ENCODE data around the gene SCAMP5. TPM values are rescaled to one million over a fixed set of nuclear protein-coding genes. Genes with fewer than 3 reads are reported as not detected.

SCAMP5 gene
- total and polyA plus RNA-seq, 2 of the 13 experiments (the other 11 are each of a cell fraction or from before 2014, with no cell fraction given) = 34.3 to 49.0 TPM

- TF ChIP-seq ZNF512 (CRISPR knock-in tag; IDR thresholded peaks at IDR 0.05) (no peak), FOXA3 (CRISPR knock-in tag; IDR thresholded peaks at IDR 0.05) (peak; percentile 47), ZNF441 (CRISPR knock-in tag; IDR thresholded peaks at IDR 0.05; ENCODE audit: borderline replicate concordance) (peak; percentile 52; the same call in 1 of the 2 replicates), ATF1 (CRISPR knock-in tag; IDR thresholded peaks at IDR 0.05) (no peak; the same call in 1 of the 2 replicates), NKX3-1 (CRISPR knock-in tag; IDR thresholded peaks at IDR 0.05) (0 out of 2 replicates have a peak, but pooled peaks have one; percentile 44), NFIB (CRISPR knock-in tag; IDR thresholded peaks at IDR 0.05; ENCODE audit: borderline replicate concordance) (no peak), ZNF879 (CRISPR knock-in tag; IDR thresholded peaks at IDR 0.05) (peak; percentile 46; the same call in 1 of the 2 replicates), MAZ (IDR thresholded peaks at IDR 0.05; ENCODE audit: borderline replicate concordance, low read depth, low read length) (0 out of 2 replicates have a peak, but pooled peaks have one; percentile 62), MAZ (CRISPR knock-in tag; IDR thresholded peaks at IDR 0.05; ENCODE audit: low read depth) (no peak), TEAD3 (CRISPR knock-in tag; optimal IDR thresholded peaks at IDR 0.05; ENCODE audit: borderline replicate concordance) (peak; percentile 89), NR2F6 (IDR thresholded peaks at IDR 0.05) (no peak), NR2F6 (CRISPR knock-in tag; IDR thresholded peaks at IDR 0.05) (peak; percentile 13; the same call in 1 of the 2 replicates), ZNF205 (CRISPR knock-in tag; IDR thresholded peaks at IDR 0.05) (peak; percentile 60; the same call in 1 of the 2 replicates), KDM2A (CRISPR knock-in tag; IDR thresholded peaks at IDR 0.05; ENCODE audit: borderline replicate concordance, low read depth) (peak; percentile 91; the same call in 1 of the 2 replicates), AGO2 (optimal IDR thresholded peaks at IDR 0.05; ENCODE audit: low read depth, low read length) (peak; percentile 84), ZNF143 (CRISPR knock-in tag; IDR thresholded peaks at IDR 0.05) (peak; percentile 96), ZNF350 (CRISPR knock-in tag; IDR thresholded peaks at IDR 0.05; ENCODE audit: borderline replicate concordance, low read depth) (peak; percentile 88; the same call in 1 of the 2 replicates), TGIF2 (CRISPR knock-in tag; IDR thresholded peaks at IDR 0.05) (no peak), IKZF4 (CRISPR knock-in tag; IDR thresholded peaks at IDR 0.05; ENCODE audit: borderline replicate concordance, low read depth, not compliant biosample characterization) (peak; percentile 50), GATAD1 (CRISPR knock-in tag; IDR thresholded peaks at IDR 0.05) (peak; percentile 88), ESRRA (CRISPR knock-in tag; IDR thresholded peaks at IDR 0.05; ENCODE audit: low read depth) (0 out of 2 replicates have a peak, but pooled peaks have one; percentile 31), ZNF563 (CRISPR knock-in tag; IDR thresholded peaks at IDR 0.05) (0 out of 2 replicates have a peak, but pooled peaks have one; percentile 53), ZNF883 (CRISPR knock-in tag; IDR thresholded peaks at IDR 0.05; ENCODE audit: not compliant biosample characterization) (peak; percentile 88), ZNF274 (CRISPR knock-in tag; IDR thresholded peaks at IDR 0.05) (peak; percentile 68; the same call in 1 of the 2 replicates), CREB1 (IDR thresholded peaks at IDR 0.05) (peak; percentile 38; the same call in 1 of the 2 replicates), CREB1 (CRISPR knock-in tag; IDR thresholded peaks at IDR 0.05) (peak; percentile 70)
- TF ChIP-seq, protein P1, sequence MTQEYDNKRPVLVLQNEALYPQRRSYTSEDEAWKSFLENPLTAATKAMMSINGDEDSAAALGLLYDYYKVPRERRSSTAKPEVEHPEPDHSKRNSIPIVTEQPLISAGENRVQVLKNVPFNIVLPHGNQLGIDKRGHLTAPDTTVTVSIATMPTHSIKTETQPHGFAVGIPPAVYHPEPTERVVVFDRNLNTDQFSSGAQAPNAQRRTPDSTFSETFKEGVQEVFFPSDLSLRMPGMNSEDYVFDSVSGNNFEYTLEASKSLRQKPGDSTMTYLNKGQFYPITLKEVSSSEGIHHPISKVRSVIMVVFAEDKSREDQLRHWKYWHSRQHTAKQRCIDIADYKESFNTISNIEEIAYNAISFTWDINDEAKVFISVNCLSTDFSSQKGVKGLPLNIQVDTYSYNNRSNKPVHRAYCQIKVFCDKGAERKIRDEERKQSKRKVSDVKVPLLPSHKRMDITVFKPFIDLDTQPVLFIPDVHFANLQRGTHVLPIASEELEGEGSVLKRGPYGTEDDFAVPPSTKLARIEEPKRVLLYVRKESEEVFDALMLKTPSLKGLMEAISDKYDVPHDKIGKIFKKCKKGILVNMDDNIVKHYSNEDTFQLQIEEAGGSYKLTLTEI (CRISPR knock-in tag; conservative IDR thresholded peaks at IDR 0.05) = no peak
- TF ChIP-seq, protein P2, sequence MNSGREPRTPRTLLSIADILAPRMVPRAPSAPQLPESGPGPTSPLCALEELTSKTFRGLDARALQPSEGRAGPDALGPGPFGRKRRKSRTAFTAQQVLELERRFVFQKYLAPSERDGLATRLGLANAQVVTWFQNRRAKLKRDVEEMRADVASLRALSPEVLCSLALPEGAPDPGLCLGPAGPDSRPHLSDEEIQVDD (CRISPR knock-in tag; IDR thresholded peaks at IDR 0.05; ENCODE audit: borderline replicate concordance) = no peak
Observed at GRCh38 chr15:75023181-75023871, 28.0 kb downstream of the SCAMP5 start, which contains the start of gene PPCDC (continued).

All from HepG2 (cell line).